CD4-positive, alpha-beta T cell treated with Interleukin-4 for 1 hour (primary cell): ENCODE data around the gene DOK7.

ENCODE experiments used
- DNase-seq, 2 donors: peaks; one replicate each; pipeline ENCODE4 v3.0.0-alpha.2; 2020 to 2022

DOK7 gene

DNA sequence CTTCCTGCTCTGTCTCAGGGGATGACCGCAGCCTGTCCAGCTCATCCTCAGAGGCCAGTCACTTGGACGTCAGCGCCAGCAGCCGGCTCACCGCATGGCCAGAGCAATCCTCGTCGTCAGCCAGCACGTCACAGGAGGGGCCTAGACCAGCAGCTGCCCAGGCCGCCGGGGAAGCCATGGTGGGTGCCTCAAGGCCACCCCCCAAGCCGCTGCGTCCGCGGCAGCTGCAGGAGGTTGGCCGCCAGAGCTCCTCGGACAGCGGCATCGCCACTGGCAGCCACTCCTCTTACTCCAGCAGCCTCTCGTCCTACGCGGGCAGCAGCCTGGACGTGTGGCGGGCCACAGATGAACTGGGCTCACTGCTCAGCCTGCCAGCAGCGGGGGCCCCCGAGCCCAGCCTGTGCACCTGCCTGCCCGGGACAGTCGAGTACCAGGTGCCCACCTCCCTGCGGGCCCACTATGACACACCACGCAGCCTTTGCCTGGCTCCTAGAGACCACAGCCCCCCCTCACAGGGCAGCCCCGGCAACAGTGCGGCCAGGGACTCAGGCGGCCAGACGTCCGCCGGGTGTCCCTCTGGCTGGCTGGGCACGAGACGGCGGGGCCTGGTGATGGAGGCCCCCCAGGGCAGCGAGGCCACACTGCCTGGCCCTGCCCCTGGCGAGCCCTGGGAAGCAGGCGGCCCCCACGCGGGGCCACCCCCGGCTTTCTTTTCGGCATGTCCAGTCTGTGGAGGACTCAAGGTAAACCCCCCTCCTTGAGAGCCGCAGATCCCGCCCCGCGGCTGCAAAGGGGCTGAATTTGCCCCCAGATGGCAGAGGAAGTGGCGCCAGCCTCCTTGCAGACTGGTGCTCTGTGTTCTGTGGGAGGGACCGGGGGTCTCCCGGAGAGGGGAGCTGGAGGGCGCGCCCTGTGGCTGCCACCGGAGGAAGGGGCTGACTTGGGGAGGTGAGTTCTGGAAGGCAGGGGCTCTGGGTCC lies 29.9 kb downstream of the DOK7 start:
- DNase-seq = no peak

- DNase-seq = no peak
Measured at GRCh38 chr4:3493720-3494461, 30.8 kb downstream of the DOK7 start.

- no peak for DNase-seq
Measured at GRCh38 chr4:3494462-3494871, 31.4 kb downstream of the DOK7 start.

DNA sequence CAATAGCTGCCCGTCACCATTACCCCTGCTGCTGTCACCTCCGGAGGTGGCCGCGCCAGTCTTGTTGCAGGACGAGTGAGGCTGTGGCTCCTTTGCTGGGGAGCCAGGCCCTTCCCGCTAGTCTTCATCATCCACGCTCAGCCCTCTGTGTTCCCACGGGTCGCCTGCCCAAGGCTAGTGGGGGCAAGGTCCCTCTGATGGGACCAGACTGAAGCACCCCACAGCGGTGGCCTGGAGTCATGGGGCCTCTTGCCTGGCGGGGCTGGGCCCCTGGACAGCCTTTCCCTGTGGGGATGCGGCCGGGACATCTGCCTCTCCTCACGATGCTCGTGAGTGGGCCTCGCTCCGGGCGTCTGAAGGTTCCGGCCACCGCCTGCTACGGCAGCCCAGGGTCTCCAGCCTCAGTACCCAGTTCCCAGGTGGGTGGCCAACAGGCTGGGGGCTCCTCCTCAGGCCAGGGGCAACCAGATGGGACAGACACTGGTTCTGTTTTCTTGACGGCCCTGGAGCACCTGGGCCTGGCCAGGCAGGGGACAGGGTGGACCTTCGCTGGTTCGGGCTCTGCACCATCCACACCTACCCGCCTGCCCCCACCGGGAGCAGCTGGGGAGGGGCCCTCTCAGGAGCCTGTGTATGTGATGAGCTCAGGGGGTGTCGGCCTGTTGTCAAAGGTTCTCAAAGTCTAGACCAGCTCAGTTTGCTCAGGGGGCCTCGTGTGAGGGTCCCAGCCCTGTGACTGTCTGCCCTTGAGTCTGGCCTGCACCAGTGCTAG lies 32.3 kb downstream of the DOK7 start:
- DNase-seq = no peak

GRCh38 chr4:3496021-3496420 lies 32.9 kb downstream of the DOK7 start:
- no peak for DNase-seq

GRCh38 chr4:3497095-3497494 lies 34.0 kb downstream of the DOK7 start:
- DNase-seq = no peak

GRCh38 chr4:3497523-3498389 lies 34.6 kb downstream of the DOK7 start:
- DNase-seq = no peak

DNA sequence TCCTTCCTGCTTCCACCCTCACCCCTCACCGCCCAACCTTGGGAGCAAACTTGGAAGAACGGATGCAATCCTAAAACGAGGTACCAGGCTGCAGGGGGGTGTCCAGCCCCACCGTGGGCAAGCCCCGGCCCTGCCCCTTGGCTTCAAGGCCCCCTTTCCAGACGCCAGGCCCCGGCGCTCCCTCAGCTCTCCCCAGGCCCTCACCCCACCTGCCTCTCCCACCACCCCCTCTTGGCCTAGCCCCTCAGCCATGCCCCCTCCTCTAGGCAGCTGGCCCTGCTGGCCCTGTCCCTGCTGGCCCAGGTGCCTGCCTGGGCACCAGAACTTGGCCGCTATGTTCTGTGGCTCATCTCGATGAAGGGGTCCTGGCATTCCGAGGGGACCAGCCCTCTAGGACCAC lies 35.3 kb downstream of the DOK7 start:
- no peak for DNase-seq

- DNase-seq = no peak
Measured at GRCh38 chr4:3498901-3499510, 35.9 kb downstream of the DOK7 start.

- DNase-seq = no peak
Measured at GRCh38 chr4:3499710-3500109, 36.6 kb downstream of the DOK7 start.

DNA sequence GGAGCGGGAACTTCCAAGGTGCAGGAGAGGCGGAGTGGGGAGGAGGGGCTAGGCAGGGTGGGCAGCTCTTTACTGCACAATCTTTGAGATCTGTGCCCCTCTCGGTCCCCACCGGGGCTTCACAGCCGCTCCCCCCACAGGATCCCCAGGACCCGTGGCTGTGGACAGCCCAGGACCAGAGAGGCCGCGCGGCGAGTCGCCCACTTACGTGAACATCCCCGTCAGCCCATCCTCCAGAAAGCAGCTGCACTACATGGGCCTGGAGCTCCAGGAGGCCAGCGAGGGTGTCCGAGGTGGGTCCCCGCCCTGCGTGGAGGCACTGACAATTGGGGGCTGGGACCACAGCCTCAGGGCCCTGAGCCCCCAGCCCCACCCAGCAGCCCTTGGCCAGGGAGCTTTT lies 37.0 kb downstream of the DOK7 start:
- no peak for DNase-seq

GRCh38 chr4:3500634-3501101 lies 37.6 kb downstream of the DOK7 start:
- DNase-seq = no peak

DNA sequence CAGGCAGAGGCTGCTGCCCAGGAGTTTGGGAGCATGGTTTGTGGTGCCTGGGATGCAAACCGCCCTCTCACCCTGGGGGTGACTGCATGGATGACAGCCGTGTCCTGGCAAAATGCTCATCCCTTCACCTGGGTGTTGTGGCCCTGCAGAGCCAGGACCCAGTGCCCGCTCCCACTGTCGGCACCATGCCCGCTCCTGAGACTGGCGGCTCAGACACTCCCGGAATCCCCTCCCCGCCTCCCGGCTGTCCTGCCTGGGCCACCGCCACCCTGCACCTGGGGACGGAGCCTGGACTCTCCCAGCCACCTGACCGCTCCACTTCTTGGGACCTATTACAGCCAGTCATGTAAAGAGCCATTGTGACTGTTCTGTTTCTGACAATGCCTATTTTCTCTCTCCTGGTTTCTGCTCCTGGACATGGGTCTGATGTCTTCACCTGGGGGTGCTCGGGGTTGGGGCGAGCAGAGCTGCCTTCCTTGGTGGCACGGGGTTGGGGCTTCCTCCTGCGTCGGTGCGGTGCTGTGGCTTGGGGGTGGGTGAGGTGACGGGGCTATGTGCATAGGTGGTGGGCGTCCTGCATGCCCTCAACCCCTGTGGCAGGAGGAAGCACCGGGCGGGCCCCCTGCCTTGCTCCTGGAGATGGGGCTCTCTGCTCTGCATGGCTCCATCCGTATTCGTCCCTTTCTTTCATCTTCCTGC lies 38.2 kb downstream of the DOK7 start:
- no peak for DNase-seq

GRCh38 chr4:3501825-3502425 lies 38.8 kb downstream of the DOK7 start:
- no peak for DNase-seq

DNA sequence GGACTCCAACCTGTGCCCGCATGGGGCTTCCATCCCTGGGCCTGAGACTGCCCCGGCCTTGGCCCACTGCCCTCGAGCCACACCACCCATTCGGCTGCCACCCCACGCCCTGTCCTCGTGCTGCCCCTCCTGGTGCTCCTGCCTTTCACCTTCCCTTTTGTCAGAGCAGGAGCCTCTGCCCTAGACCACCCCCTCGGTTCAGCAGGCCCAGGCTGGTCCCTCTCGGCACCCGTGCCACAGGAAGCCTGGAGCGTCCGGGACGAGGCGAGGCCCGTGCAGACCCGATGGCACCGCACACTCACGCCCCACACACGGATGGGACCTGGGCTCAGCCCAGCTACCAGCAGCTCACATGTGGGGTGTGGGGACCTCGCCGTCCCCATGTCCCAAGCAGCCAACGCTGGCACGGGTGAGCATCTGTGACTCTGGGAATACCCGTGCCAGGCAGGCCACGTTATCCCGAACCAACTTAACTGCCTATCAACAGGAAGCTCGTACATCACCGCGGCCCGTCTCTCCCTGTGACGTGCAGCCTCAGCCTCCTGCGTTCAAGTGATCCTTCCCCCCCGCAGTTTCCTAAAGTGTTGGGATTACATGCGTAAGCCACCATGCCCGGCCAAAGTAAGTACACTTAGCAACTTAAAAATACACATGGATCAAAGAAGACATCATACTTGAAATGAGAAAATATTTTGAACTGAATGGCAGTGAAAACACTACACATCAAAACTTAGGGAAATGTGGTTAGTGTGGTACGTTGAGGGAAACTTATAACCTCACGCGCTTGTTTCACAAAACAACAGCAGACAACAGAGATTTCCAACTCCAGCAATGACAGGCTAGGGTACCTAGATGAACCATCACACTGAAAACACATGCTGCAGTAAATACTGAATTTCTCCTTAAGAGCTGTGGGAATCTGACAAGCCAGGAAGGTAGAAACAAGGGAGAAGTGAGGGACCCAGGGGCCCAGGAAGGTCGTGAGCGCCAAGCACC lies 40.1 kb downstream of the DOK7 start:
- no peak for DNase-seq

- DNase-seq = no peak
Measured at GRCh38 chr4:3505231-3505630, 42.1 kb downstream of the DOK7 start.

DNA sequence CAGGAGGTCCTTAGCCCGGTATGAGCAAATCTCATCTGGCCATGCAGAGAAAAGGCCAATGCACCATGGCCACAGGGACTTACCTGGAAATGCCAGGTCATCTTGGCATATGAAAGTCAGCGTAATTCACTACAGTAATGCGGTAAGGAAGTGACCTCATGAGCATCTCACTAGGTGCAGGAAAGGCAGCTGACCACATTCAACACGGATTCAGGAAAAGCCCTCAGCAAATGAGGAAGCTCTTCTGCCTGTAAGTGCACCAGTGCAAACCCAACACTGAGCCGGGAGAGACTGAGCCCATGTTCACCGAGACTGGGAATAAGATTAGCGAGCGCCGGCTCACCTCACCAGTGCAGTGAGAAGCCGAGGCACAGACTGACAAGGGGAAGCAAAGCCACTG lies 45.4 kb downstream of the DOK7 start:
- no peak for DNase-seq

DNA sequence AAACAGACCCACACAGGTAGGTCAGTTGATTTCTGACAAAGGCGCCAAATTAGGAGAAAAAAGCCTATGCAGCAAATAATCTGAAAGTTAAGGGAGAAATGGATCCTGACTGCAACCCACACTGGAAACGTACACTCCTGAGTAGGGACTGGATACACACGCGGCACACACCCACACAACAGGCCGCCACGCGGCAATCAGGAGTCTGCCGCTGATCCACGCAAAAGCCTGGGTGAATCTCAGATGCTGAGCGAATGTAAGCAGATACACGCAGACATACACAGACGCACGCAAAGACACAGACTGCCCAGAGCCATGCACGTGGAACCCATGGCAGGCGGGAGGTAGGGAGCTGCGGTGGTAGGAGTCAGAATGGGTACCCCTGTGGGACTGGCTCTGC lies 47.4 kb downstream of the DOK7 start:
- DNase-seq = no peak

- DNase-seq = no peak
Measured at GRCh38 chr4:3511187-3511586, 48.1 kb downstream of the DOK7 start.
